Fibroblast of pulmonary artery (primary cell): Measurements from ENCODE around the gene MYBPHL.

Experiments
- DNase-seq: peaks from one replicate; pipeline ENCODE4 v3.0.0-alpha.2; 2010; ENCODE audit warnings: low read depth
- H3K4me3 ChIP-seq: replicated peaks from 2 replicates; pipeline ENCODE4 v1.5.1; 2011; ENCODE audit warnings: low read depth, mild to moderate bottlenecking, control low read depth, low read length, moderate library complexity
- CTCF ChIP-seq: IDR thresholded peaks from 2 replicates; pipeline ENCODE4 v1.5.1; 2011; ENCODE audit warnings: mild to moderate bottlenecking, control low read depth, low read length, inconsistent platforms; ENCODE audit errors: missing control alignments

The MYBPHL gene, protein sequence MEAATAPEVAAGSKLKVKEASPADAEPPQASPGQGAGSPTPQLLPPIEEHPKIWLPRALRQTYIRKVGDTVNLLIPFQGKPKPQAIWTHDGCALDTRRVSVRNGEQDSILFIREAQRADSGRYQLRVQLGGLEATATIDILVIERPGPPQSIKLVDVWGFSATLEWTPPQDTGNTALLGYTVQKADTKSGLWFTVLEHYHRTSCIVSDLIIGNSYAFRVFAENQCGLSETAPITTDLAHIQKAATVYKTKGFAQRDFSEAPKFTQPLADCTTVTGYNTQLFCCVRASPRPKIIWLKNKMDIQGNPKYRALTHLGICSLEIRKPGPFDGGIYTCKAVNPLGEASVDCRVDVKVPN

DNA sequence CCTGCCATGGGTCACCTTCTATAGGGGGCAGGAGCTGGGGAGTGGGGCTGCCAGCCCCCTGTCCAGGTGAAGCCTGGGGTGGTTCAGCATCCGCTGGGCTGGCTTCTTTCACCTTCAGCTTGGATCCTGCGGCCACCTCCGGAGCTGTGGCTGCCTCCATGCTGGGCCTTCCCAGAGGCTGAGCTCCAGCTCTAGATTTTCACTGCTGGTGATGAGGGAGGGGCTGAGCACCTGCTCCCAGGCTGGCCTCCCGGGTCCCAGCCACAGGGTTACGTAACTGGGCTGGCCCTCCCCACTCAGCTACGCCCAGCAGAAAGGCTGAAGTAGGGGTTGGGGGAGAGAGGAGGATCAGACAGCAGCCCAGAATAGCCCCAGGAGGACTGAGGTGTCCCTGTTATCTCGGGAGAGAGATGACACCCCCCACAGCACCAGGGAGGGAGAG, at the start of gene MYBPHL:
MYBPHL (minus strand) TSS at position 180 of the 442 bp plus-strand sequence; CDS start at position 160, 20 bp downstream.
- no peak for DNase-seq
- no peak for TF ChIP-seq CTCF
- H3K4me3 ChIP-seq, result no peak within 1 kb of the TSS

DNA sequence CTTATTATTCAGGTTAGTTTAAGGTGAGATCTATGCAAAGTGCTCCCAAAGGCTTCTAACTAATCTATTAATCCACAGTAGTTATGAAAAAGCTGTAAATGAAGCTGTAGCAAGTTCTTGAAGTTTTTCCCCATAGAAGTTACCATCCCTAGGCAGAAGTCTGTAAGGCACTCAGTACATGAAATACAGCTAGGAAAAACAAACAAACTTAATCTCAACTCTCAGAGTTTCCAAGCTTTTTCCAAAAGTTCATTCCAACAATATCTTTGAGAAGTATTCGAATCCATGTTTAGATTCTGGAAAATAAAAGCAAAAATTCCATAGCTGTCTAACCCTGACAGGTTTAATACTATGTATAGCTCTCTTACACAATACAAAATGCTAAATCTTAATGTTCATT, 49.7 kb upstream of the MYBPHL start:
- no peak for TF ChIP-seq CTCF
- DNase-seq, result no peak
- no peak overlapping the region for H3K4me3 ChIP-seq

- TF ChIP-seq CTCF, result no peak
- DNase-seq, result no peak
Measured at GRCh38 chr1:109354929-109355328, 48.1 kb upstream of the MYBPHL start.

GRCh38 chr1:109351457-109351856, 44.6 kb upstream of the MYBPHL start:
- no peak overlapping the region for H3K4me3 ChIP-seq
- no peak for DNase-seq
- no peak for TF ChIP-seq CTCF

More at GRCh38 chr1:109354929-109355328, 48.1 kb upstream of the MYBPHL start:
- H3K4me3 ChIP-seq, result no peak overlapping the region

GRCh38 chr1:109350655-109351054, 43.8 kb upstream of the MYBPHL start:
- no peak for TF ChIP-seq CTCF
- no peak for DNase-seq
- H3K4me3 ChIP-seq, result no peak overlapping the region

- no peak for DNase-seq
- no peak for TF ChIP-seq CTCF
- H3K4me3 ChIP-seq, result no peak overlapping the region
Measured at GRCh38 chr1:109350182-109350581, 43.4 kb upstream of the MYBPHL start.

DNA sequence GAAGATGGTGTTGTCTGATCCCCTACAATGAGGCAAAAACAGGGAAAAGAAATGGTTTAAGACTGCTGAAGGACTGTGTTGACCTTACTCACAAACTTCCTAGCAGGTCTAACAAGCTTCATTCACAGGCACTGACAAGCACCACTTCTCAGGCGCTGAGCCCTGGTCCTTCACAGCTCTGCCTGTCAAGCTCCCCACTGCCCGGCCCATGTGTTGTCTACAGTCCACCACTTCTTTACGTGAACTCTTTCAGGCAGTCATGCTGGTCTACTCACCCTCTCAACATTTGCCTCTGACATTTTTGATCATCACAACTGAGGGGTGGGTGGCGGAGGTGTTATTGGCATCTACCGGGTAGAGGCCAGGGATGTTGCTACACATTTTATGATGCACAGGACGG, 40.7 kb upstream of the MYBPHL start:
- DNase-seq, result no peak
- TF ChIP-seq CTCF, result no peak
- H3K4me3 ChIP-seq, result no peak overlapping the region
